ENCODE data around the gene ATG13. TPM values are rescaled to one million over a fixed set of nuclear protein-coding genes. Genes with fewer than 3 reads are reported as not detected.

ATG13 gene
- total RNA-seq, 1 donor from 2014 or later: 54.4 TPM

- Histone ChIP-seq H3K4me1 (peaks cover 18% of the 10 kb centered on the region), H3K27ac (no peak overlapping the region), H3K4me3 (no peak overlapping the region), H3K27me3 (ENCODE audit: low read depth) (no peaks in the 10 kb centered on the region), H3K36me3 (no peaks in the 10 kb centered on the region), H3K9me3 (no peaks in the 10 kb centered on the region)
- ATAC-seq: no peak
- no peak for TF ChIP-seq CTCF (IDR thresholded peaks at IDR 0.05)
- no peak for DNase-seq
- intact Hi-C loops (cut with DNase I): no loop called here
These were observed 5.6 kb upstream of the ATG13 start for GRCh38 chr11:46611526-46612304.

DNA sequence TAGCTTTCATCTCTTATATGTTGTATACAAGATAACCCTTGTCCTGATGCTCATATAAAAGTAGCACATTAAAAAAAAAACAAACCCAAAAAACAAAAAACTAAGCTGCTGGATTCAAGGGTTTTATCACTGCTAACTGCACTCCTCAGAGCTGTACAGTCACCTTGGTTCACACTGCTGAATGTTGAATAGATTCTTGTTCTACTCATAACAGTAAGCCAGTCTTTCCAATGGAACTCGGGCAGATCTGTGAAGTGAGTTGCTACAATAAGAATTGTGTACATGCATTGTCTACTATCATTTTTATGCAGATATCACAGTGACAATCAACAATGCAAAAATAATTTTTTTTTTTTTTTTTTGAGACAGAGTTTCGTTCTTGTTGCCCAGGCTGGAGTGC lies 5.0 kb upstream of the ATG13 start:
- Histone ChIP-seq H3K9me3 (no peaks in the 10 kb centered on the region), H3K27ac (no peak overlapping the region), H3K27me3 (ENCODE audit: low read depth) (no peaks in the 10 kb centered on the region), H3K4me3 (no peak overlapping the region), H3K4me1 (peaks cover 18% of the 10 kb centered on the region), H3K36me3 (no peaks in the 10 kb centered on the region)
- intact Hi-C loops (cut with DNase I): no loop called here
- TF ChIP-seq CTCF (IDR thresholded peaks at IDR 0.05): no peak
- no peak for DNase-seq
- no peak for ATAC-seq

GRCh38 chr11:46615756-46616155 lies 1.6 kb upstream of the ATG13 start:
- H3K27me3 ChIP-seq (ENCODE audit: low read depth): no peaks in the 10 kb centered on the region
- H3K36me3 ChIP-seq: peaks cover 8% of the 10 kb centered on the region
- ATAC-seq (no peak), DNase-seq (no peak)
- H3K9me3 ChIP-seq: no peaks in the 10 kb centered on the region
- H3K4me3 ChIP-seq: no peak overlapping the region
- TF ChIP-seq CTCF (IDR thresholded peaks at IDR 0.05): no peak
- H3K27ac ChIP-seq: no peak overlapping the region
- peaks cover 38% of the 10 kb centered on the region for H3K4me1 ChIP-seq
- intact Hi-C loops (cut with DNase I): no loop called here

DNA sequence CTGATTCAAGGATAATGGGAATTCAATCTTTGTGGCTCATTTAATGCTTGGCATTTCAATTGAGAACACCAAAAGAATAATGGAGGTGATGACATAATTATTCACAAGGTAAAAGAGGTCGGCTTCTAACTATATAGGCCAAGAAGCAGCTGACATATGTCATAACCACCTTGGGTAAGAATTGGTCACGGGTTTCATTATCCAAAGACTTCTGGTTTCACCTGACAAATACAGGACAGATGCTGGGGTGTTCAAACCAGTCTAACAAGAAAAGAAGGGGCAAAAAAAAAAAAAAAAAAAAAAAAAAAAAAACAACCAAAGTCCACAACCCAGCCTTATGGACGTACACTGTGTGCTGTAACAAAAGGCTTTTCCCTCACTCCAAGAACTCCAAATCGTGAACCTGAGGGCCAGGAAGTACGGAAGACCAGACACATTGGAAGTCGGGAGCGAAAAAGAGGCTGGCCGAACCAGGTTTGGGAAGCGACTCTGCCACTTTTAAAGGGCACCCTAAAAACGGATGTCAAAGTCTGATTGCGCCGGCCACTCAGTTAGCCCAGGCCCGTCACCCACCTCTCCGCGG lies 711 bp upstream of the ATG13 start:
- intact Hi-C loops (cut with DNase I): no loop called here
- ATAC-seq (peak; percentile 2 to 31), DNase-seq (no peak)
- Histone ChIP-seq H3K4me1 (peaks cover 43% of the 10 kb centered on the region), H3K27ac (peak overlapping the region; percentile 97), H3K36me3 (peaks cover 17% of the 10 kb centered on the region), H3K9me3 (no peaks in the 10 kb centered on the region), H3K27me3 (ENCODE audit: low read depth) (no peaks in the 10 kb centered on the region), H3K4me3 (peak overlapping the region; percentile 91)
- TF ChIP-seq CTCF (IDR thresholded peaks at IDR 0.05): no peak

DNA sequence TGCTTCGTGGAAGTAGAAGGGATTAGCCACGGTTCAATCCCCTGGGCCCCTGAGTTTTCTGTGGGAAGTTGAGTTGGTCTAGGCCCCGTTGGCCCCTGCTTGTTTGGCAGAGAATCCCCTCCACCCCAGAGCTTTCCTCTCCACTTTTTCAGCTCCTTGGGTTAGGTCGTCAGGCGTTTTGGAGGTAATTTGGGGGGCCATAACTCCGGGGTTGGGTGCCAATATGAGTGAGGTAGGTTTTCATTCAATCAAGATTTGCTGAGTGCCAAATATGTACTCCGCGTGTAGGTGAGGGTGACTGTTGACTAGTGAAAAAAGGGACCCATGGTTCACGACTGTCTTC lies 590 bp downstream of the ATG13 start:
- Histone ChIP-seq H3K27ac (peak overlapping the region; percentile 97), H3K36me3 (peaks cover 28% of the 10 kb centered on the region), H3K4me3 (peak overlapping the region; percentile 91), H3K27me3 (ENCODE audit: low read depth) (no peaks in the 10 kb centered on the region), H3K4me1 (peaks cover 40% of the 10 kb centered on the region), H3K9me3 (no peaks in the 10 kb centered on the region)
- TF ChIP-seq CTCF (IDR thresholded peaks at IDR 0.05): no peak
- no peak for ATAC-seq
- DNase-seq: no peak
- intact Hi-C loops (cut with DNase I): no loop called here
